GM12892 (cell line): ENCODE data around the gene TCF12.

ENCODE experiments used
- POLR2A ChIP-seq: IDR thresholded peaks from 2 replicates; pipeline ENCODE4 v1.6.1; 2011; ENCODE audit warnings: low read depth, low read length, control low read depth
- POLR2AphosphoS5 ChIP-seq: IDR thresholded peaks from 2 replicates; pipeline ENCODE4 v1.6.1; 2011; ENCODE audit warnings: low read depth, low read length, control low read depth
- TAF1 ChIP-seq: IDR thresholded peaks from 2 replicates; pipeline ENCODE4 v1.6.1; 2011; ENCODE audit warnings: low read depth, mild to moderate bottlenecking, control low read depth, low read length, borderline replicate concordance

- TF ChIP-seq POLR2A = no peak
- TF ChIP-seq POLR2AphosphoS5 = no peak
- no peak for TF ChIP-seq TAF1
Measured at GRCh38 chr15:56886363-56886931, 32.0 kb upstream of the TCF12 start.
